Measurements from ENCODE around the gene C19orf53. TPM values are rescaled to one million over a fixed set of nuclear protein-coding genes. Genes with fewer than 3 reads are reported as not detected.
"Not testable (repeated sequence)": the region's sequence is repeated elsewhere in the genome, so short reads cannot be mapped to it uniquely, and the experiment has no call there.

Gene C19orf53
- total and polyA plus RNA-seq, 11 donors = 79.3 to 435 (median 99.4) TPM

DNA sequence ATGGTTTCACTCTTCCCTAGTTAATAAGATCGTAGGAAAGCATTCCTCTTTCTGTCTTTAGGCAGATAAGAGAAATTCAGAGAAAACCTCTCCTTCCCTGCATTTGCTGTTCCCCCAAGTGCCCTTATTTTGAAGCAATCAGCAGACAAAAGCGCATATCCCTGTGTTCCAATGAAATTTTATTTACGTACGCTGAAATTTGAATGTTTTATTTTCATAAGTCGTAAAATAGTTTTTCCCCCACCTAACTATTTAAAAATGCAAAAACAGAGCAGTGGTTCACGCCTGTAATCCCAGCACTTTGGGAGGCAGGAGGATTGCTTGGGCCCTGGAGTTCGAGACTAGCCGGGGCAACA is 27.2 kb upstream of the C19orf53 start:
- peak overlapping the region in 8 of 12 donors; percentile 58 to 97 (median 89) for H3K27ac ChIP-seq
- peaks cover 0 to 12% (median 7%) of the 10 kb centered on the region in 9 donors for H3K36me3 ChIP-seq
- intact Hi-C loops (cut with DNase I) = no loop called here
- 90 to 91% (median 91%) methylated on average over 8 of the region's 8 CpGs for whole genome bisulfite sequencing, 4 donors
- H3K9me3 ChIP-seq = peaks cover 0 to 7% (median 0%) of the 10 kb centered on the region in 12 donors
- DNase-seq = no peak
- H3K27me3 ChIP-seq = no peaks in the 10 kb centered on the region
- peak overlapping the region in 10 of 12 donors; percentile 79 to 97 (median 91) for H3K4me3 ChIP-seq
- H3K4me1 ChIP-seq = peaks cover 0 to 31% (median 15%) of the 10 kb centered on the region in 12 donors
- no peak for ATAC-seq
- no peak for TF ChIP-seq CTCF (IDR thresholded peaks at IDR 0.05)
- no peak for TF ChIP-seq POLR2A (IDR thresholded peaks at IDR 0.05)

- DNase-seq (peak in 1 of 5 donors; percentile 38), ATAC-seq (peak in 1 of 4 donors; percentile 25)
- H3K27me3 ChIP-seq = no peaks in the 10 kb centered on the region
- H3K27ac ChIP-seq = peak overlapping the region; percentile 62 to 97 (median 89)
- H3K4me1 ChIP-seq = peaks cover 0 to 31% (median 15%) of the 10 kb centered on the region in 12 donors
- peak overlapping the region; percentile 49 to 97 (median 91) for H3K4me3 ChIP-seq
- TF ChIP-seq CTCF (IDR thresholded peaks at IDR 0.05) (no peak), POLR2A (IDR thresholded peaks at IDR 0.05) (no peak)
- intact Hi-C loops (cut with DNase I) = no loop called here
- peaks cover 0 to 7% (median 0%) of the 10 kb centered on the region in 12 donors for H3K9me3 ChIP-seq
- 2 to 3% (median 2%) methylated on average over 25 of the region's 25 CpGs for WGBS, 4 donors
- H3K36me3 ChIP-seq = peaks cover 0 to 24% (median 19%) of the 10 kb centered on the region in 9 donors
These were observed 26.0 kb upstream of the C19orf53 start for GRCh38 chr19:13748169-13748828.

DNA sequence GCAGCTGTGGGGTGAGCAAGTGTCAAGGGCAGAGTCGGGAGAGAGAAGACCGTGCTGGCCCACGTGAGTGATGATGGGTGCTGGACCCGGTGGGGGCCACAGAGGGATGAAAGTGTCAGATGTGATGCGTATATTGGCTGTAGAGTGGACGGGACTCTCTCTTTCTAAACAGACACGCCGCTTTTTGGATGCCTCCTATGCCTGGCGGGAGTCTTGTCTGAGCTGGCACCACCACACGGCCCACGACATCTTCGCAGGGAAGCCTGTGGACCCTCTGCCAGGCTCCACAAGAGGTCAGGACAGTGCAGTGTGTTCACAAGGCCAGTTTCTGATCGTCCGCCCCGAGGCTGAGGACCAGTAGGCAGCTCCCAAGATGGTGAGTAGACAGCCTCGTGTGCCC is 22.8 kb upstream of the C19orf53 start:
- H3K4me3 ChIP-seq = no peak overlapping the region
- peaks cover 0 to 31% (median 15%) of the 10 kb centered on the region in 12 donors for H3K4me1 ChIP-seq
- peaks cover 0 to 7% (median 0%) of the 10 kb centered on the region in 12 donors for H3K9me3 ChIP-seq
- TF ChIP-seq CTCF (IDR thresholded peaks at IDR 0.05) (no peak), POLR2A (IDR thresholded peaks at IDR 0.05) (no peak)
- 81 to 90% (median 87%) methylated on average over 14 to 16 of the region's 16 CpGs for WGBS, 4 donors
- peaks cover 4 to 56% (median 50%) of the 10 kb centered on the region in 9 donors for H3K36me3 ChIP-seq
- intact Hi-C loops (cut with DNase I) = no loop called here
- no peaks in the 10 kb centered on the region for H3K27me3 ChIP-seq
- DNase-seq = no peak
- no peak overlapping the region for H3K27ac ChIP-seq
- no peak for ATAC-seq

DNA sequence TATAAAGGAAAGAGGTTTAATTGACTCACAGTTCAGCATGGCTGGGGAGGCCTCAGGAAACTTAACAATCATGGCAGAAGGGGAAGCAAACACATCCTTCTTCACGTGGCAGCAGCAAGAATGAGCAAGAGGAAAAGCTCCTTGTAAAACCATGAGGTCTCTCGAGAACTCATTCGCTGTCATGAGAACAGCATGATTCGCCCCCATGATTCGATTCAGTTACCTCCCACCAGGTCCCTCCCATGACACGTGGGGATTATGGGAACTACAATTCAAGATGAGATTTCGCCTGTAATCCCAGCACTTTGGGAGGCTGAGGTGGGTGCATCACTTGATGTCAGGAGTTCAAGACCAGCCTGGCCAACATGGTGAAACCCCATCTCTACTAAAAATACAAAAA is 20.6 kb upstream of the C19orf53 start:
- H3K4me1 ChIP-seq = peaks cover 0 to 21% (median 10%) of the 10 kb centered on the region in 12 donors
- WGBS, 4 donors = 87 to 94% (median 91%) methylated on average over 7 of the region's 7 CpGs
- DNase-seq; ATAC-seq; H3K27me3 ChIP-seq; H3K4me3 ChIP-seq; intact Hi-C loops (cut with DNase I); H3K27ac ChIP-seq; H3K9me3 ChIP-seq: not testable (repeated sequence)
- peaks cover 4 to 78% (median 72%) of the 10 kb centered on the region in 9 donors for H3K36me3 ChIP-seq
